ENCODE data around the gene TMX4. TPM values are rescaled to one million over a fixed set of nuclear protein-coding genes. Genes with fewer than 3 reads are reported as not detected.
"Not testable (repeated sequence)": the region's sequence is repeated elsewhere in the genome, so short reads cannot be mapped to it uniquely, and the experiment has no call there.

TMX4 gene
- total RNA-seq: 38.1 and 42.3 TPM in 2 replicates

DNA sequence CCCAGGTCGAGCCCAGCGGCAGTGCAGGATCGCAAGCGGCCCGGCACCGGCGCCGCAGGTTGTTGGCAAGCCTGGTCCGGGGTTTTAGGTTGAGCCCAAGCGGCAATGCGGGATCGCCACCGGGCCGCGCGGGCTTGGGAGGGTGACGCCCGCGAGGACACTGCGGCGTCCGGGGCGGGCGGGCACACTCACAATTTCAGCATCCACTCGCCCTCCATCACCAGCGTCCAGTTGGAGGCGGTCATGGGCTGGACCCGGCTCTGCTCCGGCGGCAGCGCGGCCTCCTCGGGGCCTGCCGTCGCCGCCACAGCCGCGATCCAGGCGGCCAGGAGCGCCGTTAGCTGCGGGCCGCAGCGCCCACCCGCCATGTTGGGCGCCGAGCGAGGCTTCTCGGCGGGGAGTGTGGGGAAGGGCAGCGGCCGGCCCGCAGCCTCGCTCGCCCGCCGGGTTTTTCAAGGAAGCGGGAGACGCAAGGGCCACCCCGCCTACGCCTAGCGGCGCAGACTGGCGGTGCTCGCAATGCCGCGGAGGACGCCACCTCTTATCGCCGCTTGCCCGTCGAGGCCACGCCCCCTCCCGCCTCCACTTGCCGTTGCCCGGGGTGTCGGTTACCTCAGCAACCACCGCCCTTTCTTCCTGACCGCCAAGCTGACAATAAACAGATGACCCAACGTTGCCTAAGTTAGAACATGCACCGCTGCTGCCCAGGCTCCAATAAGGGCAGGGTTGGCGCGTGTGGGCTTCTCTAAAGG, at the start of gene TMX4:
Gene TMX4 (minus strand): TSS at position 516 of the 752 bp plus-strand sequence. CDS start 148 bp downstream, at position 368.
- intact Hi-C loops (cut with micrococcal nuclease): loop anchor here (1.0 to 5.0 kb wide), 3 partner anchors 24 to 643 kb away; no protein-coding TSS in a partner anchor

DNA sequence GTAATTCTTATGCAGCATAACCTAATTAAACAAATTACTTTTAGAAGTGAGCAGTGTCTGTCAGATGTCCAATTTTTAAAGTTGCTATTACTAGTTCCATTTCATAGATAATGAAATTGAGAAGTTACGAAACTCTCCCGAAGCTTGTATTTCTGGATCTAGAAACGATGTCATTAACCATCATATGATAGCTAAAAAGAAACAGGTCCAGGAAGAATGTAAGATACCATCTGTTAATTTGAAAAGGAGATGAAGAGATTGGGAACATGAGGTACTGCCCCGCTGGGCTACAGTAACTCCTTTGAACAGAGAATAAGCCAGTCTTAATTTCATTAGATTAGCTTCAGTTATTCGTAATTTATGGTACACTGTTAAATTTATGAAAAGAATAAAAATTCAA, 47.5 kb upstream of the TMX4 start:
- intact Hi-C loops (cut with micrococcal nuclease): no loop called here

GRCh38 chr20:8066662-8067061, 47.1 kb upstream of the TMX4 start:
- intact Hi-C loops (cut with micrococcal nuclease): no loop called here

GRCh38 chr20:8065691-8066090, 46.1 kb upstream of the TMX4 start:
- intact Hi-C loops (cut with micrococcal nuclease): no loop called here

DNA sequence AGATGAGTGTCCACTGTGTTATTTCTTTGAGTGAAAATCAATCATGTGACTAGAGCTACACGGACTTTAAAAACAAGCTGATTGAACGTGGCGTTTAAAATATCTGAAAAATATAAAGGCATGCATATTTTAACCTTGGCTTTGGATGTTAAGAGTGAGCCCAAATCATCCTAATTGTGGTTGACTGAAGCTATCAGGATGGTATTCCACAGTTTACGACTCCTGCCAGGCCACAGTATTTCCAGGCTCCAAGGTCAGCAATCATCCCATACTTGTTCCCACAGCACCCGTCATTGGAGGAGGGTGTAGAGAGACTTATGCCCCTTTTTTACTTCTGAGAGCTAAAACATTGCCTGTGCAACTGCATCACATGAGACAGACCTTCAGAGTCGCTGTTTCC, 43.2 kb upstream of the TMX4 start:
- intact Hi-C loops (cut with micrococcal nuclease): no loop called here

- intact Hi-C loops (cut with micrococcal nuclease): no loop called here
Observed at GRCh38 chr20:8061861-8062518, 42.4 kb upstream of the TMX4 start.

DNA sequence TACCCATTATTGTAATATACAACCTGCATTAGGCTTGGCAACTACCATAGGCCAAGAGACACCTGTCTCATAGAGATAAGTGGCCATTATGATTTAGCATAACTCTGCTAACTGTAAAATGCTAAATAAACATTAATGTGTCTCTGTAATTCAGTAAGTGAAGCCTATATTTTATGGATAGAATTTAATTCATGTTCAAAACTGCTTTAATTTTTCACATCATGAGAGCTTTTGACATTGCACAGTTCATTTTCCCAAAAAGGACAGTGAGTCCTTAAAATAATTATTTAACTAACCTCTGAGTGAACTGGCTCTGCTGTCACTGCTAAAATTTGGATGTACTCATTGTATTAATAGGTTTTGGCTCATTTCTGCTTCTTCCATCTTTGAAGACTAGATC, 41.4 kb upstream of the TMX4 start:
- intact Hi-C loops (cut with micrococcal nuclease): no loop called here

GRCh38 chr20:8057871-8058270, 38.3 kb upstream of the TMX4 start:
- intact Hi-C loops (cut with micrococcal nuclease): no loop called here

GRCh38 chr20:8055096-8055495, 35.5 kb upstream of the TMX4 start:
- intact Hi-C loops (cut with micrococcal nuclease): no loop called here

DNA sequence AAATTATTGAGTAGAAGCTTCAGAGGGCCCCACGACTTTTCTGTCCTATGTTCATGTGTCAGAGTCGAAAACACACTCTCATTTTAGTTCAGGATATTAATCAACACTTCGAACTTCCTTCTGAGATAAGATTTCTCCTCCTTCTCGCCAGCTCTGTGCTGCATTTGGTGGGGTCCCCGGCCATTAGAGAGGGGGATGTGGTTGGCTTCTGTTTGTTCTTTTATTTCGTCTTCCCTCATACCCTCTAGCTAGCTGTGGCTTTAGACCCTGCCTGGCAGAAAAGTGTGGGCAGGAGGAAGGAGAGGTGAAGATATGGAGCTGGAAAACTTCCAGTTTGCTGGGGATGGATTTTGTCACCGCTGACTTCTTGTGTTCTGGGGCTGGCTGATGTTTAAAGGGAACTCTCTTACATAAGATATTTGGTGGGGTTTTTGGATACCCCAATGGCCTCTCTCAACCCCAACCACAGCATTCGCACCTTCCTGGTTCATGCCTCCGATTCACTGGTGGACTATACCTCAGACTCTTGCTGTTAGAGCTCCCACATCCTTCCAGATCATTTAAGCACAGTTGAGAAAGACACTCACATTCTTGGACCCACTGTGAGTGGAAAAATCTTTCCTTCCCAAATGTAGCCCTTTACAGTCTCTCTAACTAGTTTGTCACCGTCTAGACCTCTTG, 30.7 kb upstream of the TMX4 start:
- intact Hi-C loops (cut with micrococcal nuclease): no loop called here

DNA sequence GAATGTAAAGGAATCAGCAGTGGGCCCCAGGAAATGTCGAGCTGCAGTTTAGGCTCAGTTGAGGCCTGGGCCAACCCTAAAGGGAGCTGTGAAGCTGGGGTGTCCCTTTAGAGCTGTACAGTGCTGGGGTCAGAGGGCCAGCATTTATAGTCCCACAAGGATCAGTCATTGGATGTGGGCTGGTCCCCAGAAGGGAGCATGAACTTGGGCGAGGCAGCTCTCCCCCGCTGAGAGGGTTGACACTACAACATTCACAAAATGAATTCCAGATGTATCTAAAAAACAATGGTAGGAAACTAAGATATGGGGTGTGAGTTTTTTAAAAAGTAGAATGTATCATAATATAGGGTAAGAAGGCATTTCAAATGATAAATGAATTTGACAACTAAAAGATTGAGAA, 29.7 kb upstream of the TMX4 start:
- intact Hi-C loops (cut with micrococcal nuclease): no loop called here

DNA sequence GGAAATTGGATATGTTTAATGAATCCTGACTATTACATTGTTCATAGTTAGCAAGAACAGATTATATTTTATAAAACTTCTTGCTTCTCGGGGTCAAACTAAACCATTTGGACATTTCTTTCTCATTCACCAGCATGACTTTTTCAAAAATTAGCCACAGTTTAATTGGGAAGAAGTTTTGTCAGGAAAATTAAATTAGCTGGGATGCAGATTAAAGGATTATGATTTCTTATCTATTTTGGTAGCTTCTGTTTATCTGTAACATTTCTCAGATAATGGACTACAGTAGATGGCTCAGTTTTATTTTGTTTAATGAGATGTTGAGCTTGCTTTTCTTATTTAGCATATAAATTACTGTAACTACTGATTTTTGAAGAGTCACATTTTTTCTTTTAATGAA, 26.4 kb upstream of the TMX4 start:
- intact Hi-C loops (cut with micrococcal nuclease): no loop called here

GRCh38 chr20:8043687-8044282, 24.2 kb upstream of the TMX4 start:
- intact Hi-C loops (cut with micrococcal nuclease): loop anchor here (1.0 to 5.0 kb wide), 7 partner anchors 24 to 679 kb away; partner anchors contain the start of genes PLCB1 and TMX4

DNA sequence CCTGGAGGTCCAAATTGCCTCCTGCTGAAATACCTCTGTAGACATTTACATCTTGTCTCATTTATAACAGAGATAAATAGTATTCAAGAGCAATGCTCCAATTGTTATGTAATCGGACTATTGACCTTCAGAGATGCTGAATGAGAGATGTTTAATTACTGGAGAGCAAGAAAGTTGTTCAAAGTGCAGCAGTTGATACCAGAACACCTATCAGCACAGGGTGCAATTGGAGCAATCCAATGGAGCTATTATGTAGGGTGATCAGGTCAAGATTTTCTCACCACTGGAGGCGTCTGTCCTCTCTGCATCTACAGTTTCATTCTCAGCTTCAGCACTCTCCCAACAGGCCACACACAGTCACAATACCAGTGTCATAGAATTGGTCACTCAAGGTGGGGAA, 19.5 kb upstream of the TMX4 start:
- intact Hi-C loops (cut with micrococcal nuclease): no loop called here

GRCh38 chr20:8036771-8037170, 17.2 kb upstream of the TMX4 start:
- intact Hi-C loops (cut with micrococcal nuclease): no loop called here

DNA sequence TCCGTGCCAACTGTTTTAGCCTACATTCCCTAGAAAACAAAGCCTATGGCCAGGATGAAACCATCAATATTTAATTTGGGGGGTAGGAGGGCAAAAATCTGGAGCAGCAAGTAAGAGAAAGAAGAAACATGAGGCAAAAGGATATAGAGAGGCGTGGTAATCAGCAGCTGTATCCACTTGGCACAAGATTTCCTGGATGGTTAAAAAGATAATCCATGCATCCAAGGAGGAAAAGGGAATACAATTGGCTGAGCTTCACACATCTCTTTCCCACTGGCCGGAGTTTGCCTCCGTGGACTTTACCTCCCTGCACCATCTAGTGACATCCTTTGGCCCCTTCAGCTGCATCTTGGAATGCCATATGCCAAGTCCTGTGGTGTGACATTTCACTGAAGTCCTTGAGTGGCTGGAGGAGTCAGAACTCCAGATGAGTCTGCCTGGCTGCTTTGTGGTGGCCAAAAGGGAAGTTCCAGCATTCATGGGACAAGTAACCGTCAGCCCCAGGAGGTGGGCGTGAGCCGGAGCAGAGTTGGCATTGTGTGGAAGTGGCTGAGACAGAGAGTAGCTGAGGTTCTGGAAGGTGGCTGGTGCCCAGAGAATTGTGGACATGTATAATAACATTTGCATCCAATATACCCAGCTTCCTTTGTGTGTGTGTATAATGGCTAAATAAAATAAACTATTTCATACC, 13.7 kb upstream of the TMX4 start:
- intact Hi-C loops (cut with micrococcal nuclease): no loop called here

- intact Hi-C loops (cut with micrococcal nuclease): no loop called here
Observed at GRCh38 chr20:8032499-8032898, 12.9 kb upstream of the TMX4 start.

DNA sequence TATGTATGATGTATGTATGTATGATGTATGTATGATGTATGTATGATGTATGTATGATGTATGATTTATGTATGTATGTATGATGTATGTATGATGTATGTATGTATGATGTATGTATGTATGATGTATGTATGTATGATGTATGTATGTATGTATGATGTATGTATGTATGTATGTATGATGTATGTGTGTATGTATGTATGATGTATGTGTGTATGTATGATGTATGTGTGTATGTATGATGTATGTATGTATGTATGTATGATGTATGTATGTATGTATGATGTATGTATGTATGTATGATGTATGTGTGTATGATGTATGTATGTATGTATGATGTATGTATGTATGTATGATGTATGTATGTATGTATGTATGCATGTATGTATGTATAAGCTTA, 12.0 kb upstream of the TMX4 start:
- intact Hi-C loops (cut with micrococcal nuclease): not testable (repeated sequence)

- intact Hi-C loops (cut with micrococcal nuclease): loop anchor here (2.0 to 5.0 kb wide), 2 partner anchors 41 to 111 kb away; partner anchors contain the start of gene PLCB1
Observed at GRCh38 chr20:8021541-8022269, 2.1 kb upstream of the TMX4 start.

DNA sequence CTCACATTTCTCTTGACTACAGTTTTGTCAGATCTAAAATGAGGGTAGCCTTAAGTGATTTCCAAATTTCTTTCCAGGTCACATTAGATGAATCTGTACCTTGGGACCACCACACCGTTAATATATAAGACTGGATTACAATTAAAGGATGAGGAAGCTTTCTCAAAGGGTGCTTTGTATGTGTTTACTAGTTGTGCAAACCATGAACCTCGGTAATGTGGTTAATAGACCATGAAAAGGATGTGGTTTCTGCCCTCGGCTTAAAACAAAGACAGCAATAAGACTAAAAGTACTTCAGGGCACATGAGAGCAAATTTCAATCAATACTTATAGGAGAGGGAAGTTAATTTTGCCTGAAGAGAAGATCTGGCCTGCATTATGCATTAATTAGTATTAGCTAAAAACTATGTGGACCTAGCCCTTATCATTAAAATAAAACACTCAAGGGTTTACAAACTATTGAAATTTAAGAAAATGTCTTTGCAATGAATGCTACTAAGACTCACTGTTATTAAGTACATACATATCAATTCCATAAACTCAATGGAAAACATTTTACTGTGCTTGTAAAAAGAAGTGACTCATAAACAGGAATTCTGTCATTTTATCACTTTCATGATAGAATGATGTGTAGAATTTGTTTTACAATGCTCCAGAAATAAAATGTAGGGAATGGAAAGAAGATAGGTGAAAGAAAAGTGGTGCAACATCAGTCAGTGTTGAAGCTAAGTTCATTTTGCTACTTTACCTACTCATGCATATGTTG, 936 bp upstream of the TMX4 start:
- intact Hi-C loops (cut with micrococcal nuclease): loop anchor here (2.0 to 5.0 kb wide), 2 partner anchors 40 to 112 kb away; partner anchors contain the start of gene PLCB1
